Measurements from ENCODE around the gene OTUD3. TPM values are rescaled to one million over a fixed set of nuclear protein-coding genes. Genes with fewer than 3 reads are reported as not detected.

The OTUD3 gene
- polyA plus RNA-seq, 1 donor (not counting 4 experiments of a cell fraction or from before 2014, with no cell fraction given), result 7.0 TPM

GRCh38 chr1:19941206-19941568, 59.0 kb downstream of the OTUD3 start:
- Histone ChIP-seq H3K9ac (ENCODE audit: control insufficient read depth, extremely low read depth, insufficient read depth, low read length) (no peak overlapping the region), H4K20me1 (ENCODE audit: control insufficient read depth, extremely low read depth, insufficient read depth, low read length) (no peaks in the 10 kb centered on the region), H3K27me3 (ENCODE audit: control insufficient read depth, extremely low read depth, insufficient read depth, low read length) (no peaks in the 10 kb centered on the region), H3K4me3 (ENCODE audit: control insufficient read depth in 2 of 3, extremely low read depth in 1 of 3, insufficient read depth in 2 of 3, low read depth in 1 of 3, low read length in 3 of 3) (no peak overlapping the region), H3K4me2 (ENCODE audit: control insufficient read depth, extremely low read depth, insufficient read depth, low read depth, low read length) (no peak overlapping the region), H3K79me2 (ENCODE audit: control insufficient read depth, insufficient read depth, low read length) (no peaks in the 10 kb centered on the region), H3K9me1 (ENCODE audit: control insufficient read depth, extremely low read depth, insufficient read depth, low read length) (no peaks in the 10 kb centered on the region), H3K4me1 (ENCODE audit: control insufficient read depth, extremely low read depth, insufficient read depth, low read length) (no peaks in the 10 kb centered on the region), H2AFZ (ENCODE audit: control insufficient read depth, low read length) (no peak overlapping the region), H3K27ac (ENCODE audit: control insufficient read depth, insufficient read depth, low read length) (no peak overlapping the region), H3K9me3 (ENCODE audit: control insufficient read depth, low read depth, low read length) (no peaks in the 10 kb centered on the region), H3K36me3 (ENCODE audit: control insufficient read depth in 2 of 2, extremely low read depth in 1 of 2, insufficient read depth in 2 of 2, low read length in 2 of 2) (no peaks in the 10 kb centered on the region)
- DNase-seq (ENCODE audit: low read depth, low spot score), result no peak
- FAIRE-seq, result no peak
- dilution Hi-C loops (cut with MboI; ENCODE audit: extremely low pct_ligation_motif_present, low sequenced_read_pairs), result no loop called here
- TF ChIP-seq CTCF (optimal IDR thresholded peaks at IDR 0.05 in 1 of 3, IDR thresholded peaks at IDR 0.05 in 1 of 3, conservative IDR thresholded peaks at IDR 0.05 in 1 of 3; ENCODE audit: extremely low read depth in 1 of 3, insufficient read depth in 2 of 3, low read length in 3 of 3) (no peak), EZH2 (IDR thresholded peaks at IDR 0.05; ENCODE audit: low read length) (no peak)

GRCh38 chr1:19942088-19942487, 59.9 kb downstream of the OTUD3 start:
- dilution Hi-C loops (cut with MboI; ENCODE audit: extremely low pct_ligation_motif_present, low sequenced_read_pairs), result no loop called here
- Histone ChIP-seq H3K4me3 (ENCODE audit: control insufficient read depth in 2 of 3, extremely low read depth in 1 of 3, insufficient read depth in 2 of 3, low read depth in 1 of 3, low read length in 3 of 3) (no peak overlapping the region), H3K27me3 (ENCODE audit: control insufficient read depth, extremely low read depth, insufficient read depth, low read length) (no peaks in the 10 kb centered on the region), H3K9ac (ENCODE audit: control insufficient read depth, extremely low read depth, insufficient read depth, low read length) (no peak overlapping the region), H2AFZ (ENCODE audit: control insufficient read depth, low read length) (no peak overlapping the region), H3K36me3 (ENCODE audit: control insufficient read depth in 2 of 2, extremely low read depth in 1 of 2, insufficient read depth in 2 of 2, low read length in 2 of 2) (no peaks in the 10 kb centered on the region), H4K20me1 (ENCODE audit: control insufficient read depth, extremely low read depth, insufficient read depth, low read length) (no peaks in the 10 kb centered on the region), H3K4me2 (ENCODE audit: control insufficient read depth, extremely low read depth, insufficient read depth, low read depth, low read length) (no peak overlapping the region), H3K9me1 (ENCODE audit: control insufficient read depth, extremely low read depth, insufficient read depth, low read length) (no peaks in the 10 kb centered on the region), H3K4me1 (ENCODE audit: control insufficient read depth, extremely low read depth, insufficient read depth, low read length) (no peaks in the 10 kb centered on the region), H3K27ac (ENCODE audit: control insufficient read depth, insufficient read depth, low read length) (no peak overlapping the region), H3K9me3 (ENCODE audit: control insufficient read depth, low read depth, low read length) (no peaks in the 10 kb centered on the region), H3K79me2 (ENCODE audit: control insufficient read depth, insufficient read depth, low read length) (no peaks in the 10 kb centered on the region)
- DNase-seq (ENCODE audit: low read depth, low spot score), result no peak
- TF ChIP-seq CTCF (optimal IDR thresholded peaks at IDR 0.05 in 1 of 3, IDR thresholded peaks at IDR 0.05 in 1 of 3, conservative IDR thresholded peaks at IDR 0.05 in 1 of 3; ENCODE audit: extremely low read depth in 1 of 3, insufficient read depth in 2 of 3, low read length in 3 of 3), result no peak
- TF ChIP-seq EZH2 (IDR thresholded peaks at IDR 0.05; ENCODE audit: low read length), result no peak
- no peak for FAIRE-seq

Data from keratinocyte (primary cell).